Neural progenitor cell (in vitro differentiated cells): ENCODE measurements around the gene ZC3H18.

Experiments used
- EZH2 ChIP-seq: fragments of 200-600 bp; sonication (generic); IDR thresholded peaks from 2 replicates; pipeline ENCODE4 v1.6.1; 2017; ENCODE audit warnings: antibody characterized with exemption, mild to moderate bottlenecking, moderate library complexity
- TF ChIP-seq, protein P1 (sequence below): fragments of 200-600 bp; sonication (generic); IDR thresholded peaks from 2 replicates; pipeline ENCODE4 v1.5.1; 2017; ENCODE audit warnings: antibody characterized with exemption, mild to moderate bottlenecking

GRCh38 chr16:88624481-88624880 lies 54.3 kb downstream of the ZC3H18 start:
- TF ChIP-seq, protein P1, sequence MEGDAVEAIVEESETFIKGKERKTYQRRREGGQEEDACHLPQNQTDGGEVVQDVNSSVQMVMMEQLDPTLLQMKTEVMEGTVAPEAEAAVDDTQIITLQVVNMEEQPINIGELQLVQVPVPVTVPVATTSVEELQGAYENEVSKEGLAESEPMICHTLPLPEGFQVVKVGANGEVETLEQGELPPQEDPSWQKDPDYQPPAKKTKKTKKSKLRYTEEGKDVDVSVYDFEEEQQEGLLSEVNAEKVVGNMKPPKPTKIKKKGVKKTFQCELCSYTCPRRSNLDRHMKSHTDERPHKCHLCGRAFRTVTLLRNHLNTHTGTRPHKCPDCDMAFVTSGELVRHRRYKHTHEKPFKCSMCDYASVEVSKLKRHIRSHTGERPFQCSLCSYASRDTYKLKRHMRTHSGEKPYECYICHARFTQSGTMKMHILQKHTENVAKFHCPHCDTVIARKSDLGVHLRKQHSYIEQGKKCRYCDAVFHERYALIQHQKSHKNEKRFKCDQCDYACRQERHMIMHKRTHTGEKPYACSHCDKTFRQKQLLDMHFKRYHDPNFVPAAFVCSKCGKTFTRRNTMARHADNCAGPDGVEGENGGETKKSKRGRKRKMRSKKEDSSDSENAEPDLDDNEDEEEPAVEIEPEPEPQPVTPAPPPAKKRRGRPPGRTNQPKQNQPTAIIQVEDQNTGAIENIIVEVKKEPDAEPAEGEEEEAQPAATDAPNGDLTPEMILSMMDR: no peak
- TF ChIP-seq EZH2: no peak
